Activated naive CD4-positive, alpha-beta T cell treated with Interleukin-2 at 50 U/mL for 16 hours (primary cell): ENCODE results near the gene HCN1.

Experiments used
- DNase-seq: peaks from one replicate; pipeline ENCODE4 v3.0.0-alpha.2; 2020

Gene HCN1

GRCh38 chr5:45696206-45696836 lies at the start of gene HCN1:
TSS of gene HCN1 (minus strand) at chr5:45696380.
- DNase-seq: peak; percentile 2

- DNase-seq: no peak
Observed at GRCh38 chr5:45741110-45741509, 44.9 kb upstream of the HCN1 start.

- DNase-seq: no peak
Observed at GRCh38 chr5:45737153-45737552, 41.0 kb upstream of the HCN1 start.

GRCh38 chr5:45725537-45725936 lies 29.4 kb upstream of the HCN1 start:
- DNase-seq: no peak

- no peak for DNase-seq
Observed at GRCh38 chr5:45697201-45697600, 1.0 kb upstream of the HCN1 start.

GRCh38 chr5:45695804-45696156 lies 400 bp downstream of the HCN1 start:
- DNase-seq: no peak

GRCh38 chr5:45694971-45695803 lies 993 bp downstream of the HCN1 start:
- no peak for DNase-seq

- DNase-seq: no peak
Observed at GRCh38 chr5:45694255-45694814, 1.8 kb downstream of the HCN1 start.

GRCh38 chr5:45692481-45692880 lies 3.7 kb downstream of the HCN1 start:
- DNase-seq: no peak

GRCh38 chr5:45691656-45692055 lies 4.5 kb downstream of the HCN1 start:
- no peak for DNase-seq

GRCh38 chr5:45687701-45688100 lies 8.5 kb downstream of the HCN1 start:
- DNase-seq: no peak

- no peak for DNase-seq
Observed at GRCh38 chr5:45686620-45687019, 9.6 kb downstream of the HCN1 start.

GRCh38 chr5:45684118-45684517 lies 12.1 kb downstream of the HCN1 start:
- DNase-seq: no peak

- no peak for DNase-seq
Observed at GRCh38 chr5:45680950-45681349, 15.2 kb downstream of the HCN1 start.

- no peak for DNase-seq
Observed at GRCh38 chr5:45677524-45677923, 18.7 kb downstream of the HCN1 start.

- no peak for DNase-seq
Observed at GRCh38 chr5:45672271-45672670, 23.9 kb downstream of the HCN1 start.

- DNase-seq: no peak
Observed at GRCh38 chr5:45648744-45649143, 47.4 kb downstream of the HCN1 start.

GRCh38 chr5:45643056-45643455 lies 53.1 kb downstream of the HCN1 start:
- no peak for DNase-seq

- no peak for DNase-seq
Observed at GRCh38 chr5:45642370-45642769, 53.8 kb downstream of the HCN1 start.

GRCh38 chr5:45639040-45639439 lies 57.1 kb downstream of the HCN1 start:
- DNase-seq: no peak

- no peak for DNase-seq
Observed at GRCh38 chr5:45627076-45627656, 69.0 kb downstream of the HCN1 start.

GRCh38 chr5:45623832-45624231 lies 72.3 kb downstream of the HCN1 start:
- DNase-seq: no peak

- no peak for DNase-seq
Observed at GRCh38 chr5:45622365-45622764, 73.8 kb downstream of the HCN1 start.

- no peak for DNase-seq
Observed at GRCh38 chr5:45617859-45618416, 78.2 kb downstream of the HCN1 start.
